HepG2 (cell line): ENCODE measurements around the gene XXYLT1. TPM values are rescaled to one million over a fixed set of nuclear protein-coding genes. Genes with fewer than 3 reads are reported as not detected.

Source experiments
- ATF2 ChIP-seq: sonication (generic); formaldehyde crosslinking; IDR thresholded peaks from 2 replicates; pipeline ENCODE4 v1.4.0; 2020; ENCODE audit warnings: missing genetic modification reagents
- ESRRA ChIP-seq: sonication (generic); formaldehyde crosslinking; IDR thresholded peaks from 2 replicates; pipeline ENCODE4 v1.5.1; 2020; ENCODE audit warnings: mild to moderate bottlenecking, low read depth, missing genetic modification reagents
- FOXP1 ChIP-seq, 2 experiments: fragments of 450-650 bp in 1 of 2; IDR thresholded peaks; 2 replicates each; pipeline ENCODE4 v1.6.1; 2017 to 2018; ENCODE audit warnings: antibody characterized with exemption in 1 of 2
- ISL2 ChIP-seq: sonication (generic); formaldehyde crosslinking; IDR thresholded peaks from 2 replicates; pipeline ENCODE4 v1.5.0; 2020; ENCODE audit warnings: missing genetic modification reagents
- MXI1 ChIP-seq: IDR thresholded peaks from 3 replicates; pipeline ENCODE4 v1.6.1; 2012; ENCODE audit warnings: low read depth, low read length, inconsistent platforms, borderline replicate concordance
- MYNN ChIP-seq: sonication (generic); formaldehyde crosslinking; IDR thresholded peaks from 2 replicates; pipeline ENCODE4 v1.4.0; 2020; ENCODE audit warnings: mild to moderate bottlenecking, low read depth, missing genetic modification reagents
- SIX1 ChIP-seq: sonication (generic); formaldehyde crosslinking; IDR thresholded peaks from 2 replicates; pipeline ENCODE4 v1.4.0; 2020; ENCODE audit warnings: missing genetic modification reagents, borderline replicate concordance
- SKIL ChIP-seq: sonication (generic); formaldehyde crosslinking; IDR thresholded peaks from 2 replicates; pipeline ENCODE4 v1.8.0; 2022; ENCODE audit warnings: missing genetic modification reagents, mild to moderate bottlenecking, moderate library complexity, borderline replicate concordance
- SMAD9 ChIP-seq: sonication (generic); formaldehyde crosslinking; IDR thresholded peaks from 2 replicates; pipeline ENCODE4 v1.5.1; 2020; ENCODE audit warnings: mild to moderate bottlenecking, missing genetic modification reagents
- TARDBP ChIP-seq: sonication (generic); formaldehyde crosslinking; IDR thresholded peaks from 2 replicates; pipeline ENCODE4 v1.8.0; 2022; ENCODE audit warnings: mild to moderate bottlenecking, missing genetic modification reagents
- TFE3 ChIP-seq: IDR thresholded peaks from 2 replicates; pipeline ENCODE4 v1.6.1; 2016
- ZFP1 ChIP-seq: IDR thresholded peaks from 2 replicates; pipeline ENCODE4 v1.6.1; 2016
- ZKSCAN1 ChIP-seq: fragments of 150-350 bp; IDR thresholded peaks from 2 replicates; pipeline ENCODE4 v1.6.1; 2014; ENCODE audit warnings: low read length
- ZNF143 ChIP-seq: sonication (generic); formaldehyde crosslinking; IDR thresholded peaks from 2 replicates; pipeline ENCODE4 v1.4.0; 2020; ENCODE audit warnings: missing genetic modification reagents
- ZNF264 ChIP-seq: sonication (generic); formaldehyde crosslinking; IDR thresholded peaks from 2 replicates; pipeline ENCODE4 v1.4.0; 2020; ENCODE audit warnings: missing genetic modification reagents
- ZNF432 ChIP-seq: sonication (generic); formaldehyde crosslinking; IDR thresholded peaks from 2 replicates; pipeline ENCODE4 v1.5.0; 2020; ENCODE audit warnings: missing genetic modification reagents, mild to moderate bottlenecking, borderline replicate concordance
- ZNF503 ChIP-seq: sonication (generic); formaldehyde crosslinking; IDR thresholded peaks from 2 replicates; pipeline ENCODE4 v1.4.0; 2020; ENCODE audit warnings: missing genetic modification reagents
- ZNF687 ChIP-seq: sonication (generic); formaldehyde crosslinking; IDR thresholded peaks from 2 replicates; pipeline ENCODE4 v1.5.1; 2020; ENCODE audit warnings: mild to moderate bottlenecking, missing genetic modification reagents, moderate library complexity
- ZNF777 ChIP-seq: sonication (generic); formaldehyde crosslinking; IDR thresholded peaks from 2 replicates; pipeline ENCODE4 v1.4.0; 2020; ENCODE audit warnings: missing genetic modification reagents
- ZNF792 ChIP-seq: IDR thresholded peaks from 2 replicates; pipeline ENCODE4 v1.6.1; 2016
- polyA plus RNA-seq, 8 experiments: library from polyadenylated mRNA; depleted of rRNA in 3 of 8; stranded (reverse) in 7 of 8; unstranded in 1 of 8; fragments of >200 nt; fragmentation: Illumina TruSeq in 4 of 8; extraction: Trizol in 4 of 8; gene quantifications; 2 replicates each; pipeline versions ENCODE4 v1.2.1 to v1.2.3, GENCODE V29; 2011 to 2016; ENCODE audit warnings: low read depth in 4 of 8, missing spikeins in 1 of 8, mixed read lengths in 1 of 8; ENCODE audit not compliant: insufficient read depth in 1 of 8
- total RNA-seq, 5 experiments: library from RNA; depleted of rRNA; stranded (reverse); fragments of >200 nt; fragmentation: Illumina TruSeq; extraction: Trizol; gene quantifications; 2 replicates each; pipeline ENCODE4 v1.2.3, GENCODE V29; 2016; ENCODE audit warnings: low read depth in 1 of 5

Gene XXYLT1
- total and polyA plus RNA-seq, 2 of the 13 experiments (the other 11 are each of a cell fraction or from before 2014, with no cell fraction given), result 17.7 to 19.0 TPM

GRCh38 chr3:195105389-195105788 is 165.6 kb downstream of the XXYLT1 start (continued):
- TF ChIP-seq ATF2 (CRISPR knock-in tag), result peak; percentile 80
- TF ChIP-seq ZNF792 (CRISPR knock-in tag), result peak; percentile 51; the same call in 1 of the 2 replicates
- TF ChIP-seq ZKSCAN1, result no peak
- TF ChIP-seq SMAD9 (CRISPR knock-in tag), result no peak
- TF ChIP-seq MXI1, result peak; percentile 68; the same call in 1 of the 3 replicates
- TF ChIP-seq SKIL (CRISPR knock-in tag), result peak; percentile 97
- TF ChIP-seq ESRRA (CRISPR knock-in tag), result peak; percentile 66
- peak; percentile 27; the same call in 1 of the 2 replicates for TF ChIP-seq ZNF503 (CRISPR knock-in tag)
- TF ChIP-seq ZFP1 (CRISPR knock-in tag), result 0 out of 2 replicates have a peak, but pooled peaks have one; percentile 64
- peak; percentile 76 for TF ChIP-seq ZNF264
- no peak for TF ChIP-seq ZNF432 (CRISPR knock-in tag)
- TF ChIP-seq TARDBP (CRISPR knock-in tag), result peak; percentile 86; the same call in 1 of the 2 replicates
- TF ChIP-seq ZNF777 (CRISPR knock-in tag), result no peak
- TF ChIP-seq ISL2 (CRISPR knock-in tag), result peak; percentile 78
- no peak for TF ChIP-seq ZNF143 (CRISPR knock-in tag)
- peak; percentile 76; the same call in 1 of the 2 replicates for TF ChIP-seq SIX1 (CRISPR knock-in tag)
- TF ChIP-seq TFE3 (CRISPR knock-in tag), result peak; percentile 98
- no peak; the same call in 1 of the 2 replicates for TF ChIP-seq MYNN (CRISPR knock-in tag)
- TF ChIP-seq FOXP1 (IDR thresholded peaks at IDR 0.05), result no peak
- TF ChIP-seq FOXP1 (CRISPR knock-in tag; IDR thresholded peaks at IDR 0.05), result peak; percentile 87
- peak; percentile 61 for TF ChIP-seq ZNF687 (CRISPR knock-in tag)
